GM12878 (cell line): ENCODE results near the gene TEX54. TPM values are rescaled to one million over a fixed set of nuclear protein-coding genes. Genes with fewer than 3 reads are reported as not detected.

ENCODE experiments used
- ATAC-seq: fragments of 200-7000 bp; cut with Tn5 transposase; 3 replicates; pipeline ENCODE4 v1.9.1; 2020; ENCODE audit warnings: mild to moderate bottlenecking, moderate library complexity
- Bru-seq: library from RNA; stranded (reverse); fragments of 400-500 nt; gene quantifications from one replicate; lab custom pipeline; 2021; lab: Mats Ljungman, UMichigan
- BruChase-seq, 2 experiments: library from RNA; stranded (reverse); fragments of 400-500 nt; gene quantifications; one replicate each; lab custom pipeline; 2021; lab: Mats Ljungman, UMichigan
- BruUV-seq: library from RNA; stranded (reverse); fragments of 400-500 nt; replicated peaks from 2 replicates; lab custom pipeline; 2021; lab: Mats Ljungman, UMichigan
- CTCF ChIA-PET: fragments of 300-600 bp; sonication (Branson Sonifier 250); formaldehyde crosslinking; extraction: SDS; loops from one replicate; lab custom pipeline; 2021; ENCODE audit warnings: inconsistent platforms; lab: Yijun Ruan, JAX
- POLR2A ChIA-PET: fragments of 350-600 bp; formaldehyde crosslinking; extraction: SDS; loops from one replicate; lab custom pipeline; 2021; ENCODE audit warnings: inconsistent platforms; lab: Charles Lee
- RAD21 ChIA-PET: fragments of 300-600 bp; sonication (Branson Sonifier 250); formaldehyde crosslinking; loops from one replicate; lab custom pipeline; 2023; ENCODE audit warnings: antibody characterized with exemption; ENCODE audit not compliant: unreplicated experiment; lab: Charles Lee
- SMC1A ChIA-PET: fragments of 300-600 bp; sonication (Branson Sonifier 250); formaldehyde crosslinking; loops from one replicate; lab custom pipeline; 2023; ENCODE audit not compliant: unreplicated experiment, uncharacterized antibody; lab: Charles Lee
- DNase-seq: peaks from one replicate; pipeline ENCODE4 v3.0.0-alpha.2; 2011; ENCODE audit warnings: low read depth, low spot score
- FAIRE-seq: peaks from 3 replicates; lab custom pipeline; 2011; peaks lifted over from hg19 to GRCh38; lab: Jason Lieb, UNC
- H2AFZ ChIP-seq: 2 replicates; pipeline ENCODE4 v1.6.0; 2011; ENCODE audit warnings: low read depth, low read length, control low read depth; ENCODE audit not compliant: control insufficient read depth
- H3K27ac ChIP-seq: 2 replicates; pipeline ENCODE4 v1.5.1; 2011; ENCODE audit warnings: control low read depth; ENCODE audit not compliant: control insufficient read depth, insufficient read depth
- H3K27me3 ChIP-seq, 2 experiments: replicated peaks in 1 of 2; 2 replicates each; pipeline versions ENCODE4 v1.6.0 to v1.6.1; 2011; ENCODE audit warnings: low read length in 1 of 2; ENCODE audit not compliant: control insufficient read depth in 2 of 2, insufficient read depth in 2 of 2
- H3K36me3 ChIP-seq, 2 experiments: 2 replicates each; pipeline ENCODE4 v1.5.1; 2011; ENCODE audit warnings: low read length in 1 of 2; ENCODE audit not compliant: control insufficient read depth in 2 of 2, insufficient read depth in 2 of 2
- H3K4me1 ChIP-seq: 2 replicates; pipeline ENCODE4 v1.6.1; 2011; ENCODE audit warnings: mild to moderate bottlenecking, low read length, moderate library complexity, mixed read lengths; ENCODE audit not compliant: control insufficient read depth, insufficient read depth
- H3K4me2 ChIP-seq: 2 replicates; pipeline ENCODE4 v1.6.0; 2011; ENCODE audit warnings: control low read depth; ENCODE audit not compliant: control insufficient read depth, insufficient read depth
- H3K4me3 ChIP-seq: fragments of 200-600 bp; sonication (generic); 2 replicates; pipeline ENCODE4 v1.5.1; 2016
- H3K79me2 ChIP-seq: 2 replicates; pipeline ENCODE4 v1.6.0; 2011; ENCODE audit warnings: low read length; ENCODE audit not compliant: control insufficient read depth, insufficient read depth
- H3K9ac ChIP-seq: 2 replicates; pipeline ENCODE4 v1.8.0; 2011; ENCODE audit warnings: low read length, control low read depth, mixed read lengths; ENCODE audit not compliant: control insufficient read depth, insufficient read depth
- H3K9me3 ChIP-seq: replicated peaks from 3 replicates; pipeline ENCODE4 v1.5.1; 2011; ENCODE audit warnings: mild to moderate bottlenecking, low read length; ENCODE audit not compliant: control insufficient read depth, insufficient read depth
- H4K20me1 ChIP-seq: 2 replicates; pipeline ENCODE4 v1.6.0; 2011; ENCODE audit not compliant: control insufficient read depth, insufficient read depth
- ASH2L ChIP-seq: fragments of 300-600, 200-600 bp; sonication (generic); IDR thresholded peaks from 2 replicates; pipeline ENCODE4 v1.6.1; 2017; ENCODE audit warnings: low read depth, mild to moderate bottlenecking, borderline replicate concordance
- ATF7 ChIP-seq: fragments of 450-650 bp; IDR thresholded peaks from 2 replicates; pipeline ENCODE4 v1.6.1; 2016; ENCODE audit warnings: low read depth, mild to moderate bottlenecking
- BRCA1 ChIP-seq: IDR thresholded peaks from 2 replicates; pipeline ENCODE4 v1.6.1; 2011; ENCODE audit warnings: low read depth, low read length, improper control_type of control experiment
- CBFB ChIP-seq: IDR thresholded peaks from 2 replicates; pipeline ENCODE4 v1.6.1; 2016; ENCODE audit warnings: antibody characterized with exemption, low read depth
- CBX3 ChIP-seq: fragments of 200-600 bp; sonication (generic); IDR thresholded peaks from 2 replicates; pipeline ENCODE4 v1.6.1; 2016; ENCODE audit warnings: low read depth, borderline replicate concordance
- CREM ChIP-seq: IDR thresholded peaks from 2 replicates; pipeline ENCODE4 v1.6.1; 2014; ENCODE audit warnings: antibody characterized with exemption, low read depth
- LARP7 ChIP-seq: fragments of 450-650 bp; IDR thresholded peaks from 2 replicates; pipeline ENCODE4 v1.6.1; 2017; ENCODE audit warnings: mild to moderate bottlenecking
- NBN ChIP-seq: fragments of 450-650 bp; IDR thresholded peaks from 2 replicates; pipeline ENCODE4 v1.6.1; 2016
- POLR2AphosphoS2 ChIP-seq: IDR thresholded peaks from 2 replicates; pipeline ENCODE4 v1.6.1; 2011; ENCODE audit warnings: low read depth, mild to moderate bottlenecking, low read length, improper control_type of control experiment, moderate library complexity
- POLR2AphosphoS5 ChIP-seq: IDR thresholded peaks from 2 replicates; pipeline ENCODE4 v1.6.1; 2011; ENCODE audit warnings: mild to moderate bottlenecking, low read length, inconsistent platforms
- SP1 ChIP-seq: IDR thresholded peaks from one replicate; pipeline ENCODE4 v1.6.1; 2011; ENCODE audit warnings: low read depth, low read length
- TAF1 ChIP-seq: IDR thresholded peaks from 2 replicates; pipeline ENCODE4 v1.6.1; 2011; ENCODE audit warnings: mild to moderate bottlenecking, low read depth, low read length, borderline replicate concordance
- TCF12 ChIP-seq: IDR thresholded peaks from 2 replicates; pipeline ENCODE4 v1.6.1; 2011; ENCODE audit warnings: low read depth, mild to moderate bottlenecking, low read length
- ZNF274 ChIP-seq: IDR thresholded peaks from one replicate; pipeline ENCODE4 v1.8.0; 2011; ENCODE audit not compliant: insufficient read length, insufficient read depth
- ZSCAN29 ChIP-seq: fragments of 450-650 bp; IDR thresholded peaks from 2 replicates; pipeline ENCODE4 v1.6.1; 2017; ENCODE audit warnings: mild to moderate bottlenecking, moderate library complexity
- WGBS: methylation state at CpG from one replicate; pipeline ENCODE4 v1.1.6; 2016; ENCODE audit warnings: low lambda C conversion rate; ENCODE audit not compliant: insufficient replicate concordance, insufficient coverage; ENCODE audit errors: missing lambda C conversion rate; 5-methylcytosine and 5-hydroxymethylcytosine counted together
- in situ Hi-C: fragments of 300-500 bp; cut with MboI; formaldehyde crosslinking; loops from 9 replicates; pipeline ENCODE4 v1.14.3; 2018; ENCODE audit warnings: mixed read lengths
- intact Hi-C: fragments of 100-400 bp; cut with micrococcal nuclease; formaldehyde crosslinking; loops from one replicate; pipeline ENCODE4 v1.14.2; 2022; ENCODE audit not compliant: unreplicated experiment
- long read RNA-seq, 2 experiments: library from polyadenylated mRNA; unstranded; transcript quantifications; one replicate each; pipeline ENCODE4 v2.0.0, GENCODE V29; 2019 to 2020
- polyA minus RNA-seq, 3 experiments: library from RNA; depleted of rRNA, polyadenylated mRNA; stranded (reverse); fragments of >200 nt; gene quantifications; 2 replicates each; pipeline ENCODE4 v1.2.3, GENCODE V29; 2011
- polyA plus RNA-seq, 11 experiments: library from polyadenylated mRNA; depleted of rRNA in 4 of 11; unstranded in 6 of 11; stranded (reverse) in 5 of 11; fragments of >200 nt; fragmentation: Nextera tagmentation in 4 of 11; fragmentation: Illumina TruSeq in 1 of 11; extraction: Ambion mirVana in 4 of 11; extraction: Trizol in 1 of 11; gene quantifications; 1 replicate in 1 of 11; 2 replicates in 10 of 11; pipeline versions ENCODE4 v1.2.1 to v1.2.3, GENCODE V29; 2011 to 2016; ENCODE audit warnings: inconsistent platforms in 2 of 11, missing spikeins in 2 of 11, low read depth in 1 of 11
- total RNA-seq, 4 experiments: library from RNA; depleted of rRNA in 3 of 4; stranded (reverse); fragments of >200 nt in 3 of 4; fragmentation: Illumina TruSeq in 1 of 4; extraction: Trizol in 1 of 4; gene quantifications; 2 replicates each; pipeline versions ENCODE4 v1.2.1 to v1.2.3, GENCODE V29; 2013 to 2021
- TF ChIP-seq, protein P1 (sequence below): fragments of 450-650 bp; IDR thresholded peaks from 2 replicates; pipeline ENCODE4 v1.6.1; 2016; ENCODE audit warnings: mild to moderate bottlenecking
- TF ChIP-seq, protein P2 (sequence below): IDR thresholded peaks from 2 replicates; pipeline ENCODE4 v1.6.1; 2012; ENCODE audit warnings: low read depth, low read length, improper control_type of control experiment
- TF ChIP-seq, protein P3 (sequence below): IDR thresholded peaks from 2 replicates; pipeline ENCODE4 v1.6.1; 2011; ENCODE audit warnings: borderline replicate concordance, low read depth, mild to moderate bottlenecking, moderate library complexity, mixed read lengths, low read length; ENCODE audit not compliant: insufficient read depth; ENCODE audit errors: extremely low read length

The TEX54 gene
- not detected in 2 replicates for total RNA-seq (2013; cell fraction: nucleolus; rRNA removed)
- total RNA-seq (2014; rRNA removed) (0.68 TPM in 1 of 2 replicates, not detected in the other), total RNA-seq (2014; rRNA removed; fragmentation: Illumina TruSeq; extraction: Trizol) (not detected in 2 replicates), total RNA-seq (2021) (not detected in 2 replicates), polyA plus RNA-seq (2011; rRNA removed) (not detected in 2 replicates), polyA plus RNA-seq (2014; fragmentation: Illumina TruSeq; extraction: Trizol) (not detected in 2 replicates), polyA plus RNA-seq (2014; fragmentation: Nextera tagmentation; extraction: Ambion mirVana) (not detected), polyA plus RNA-seq (2014; rRNA removed) (not detected in 2 replicates), polyA plus RNA-seq (2016; fragmentation: Nextera tagmentation; extraction: Ambion mirVana) (under 1 TPM; 0.38 to 0.51 TPM), polyA minus RNA-seq (2011; rRNA and poly(A)+ RNA removed) (not detected in 2 replicates), Bru-seq, nascent RNA (percentile 53 among the genes with signal in this experiment), BruChase-seq, experiment 1, labeled RNA remaining after a 6-hour chase (percentile 27 among the genes with signal in this experiment), BruChase-seq, experiment 2, labeled RNA remaining after a 2-hour chase (percentile 28 among the genes with signal in this experiment)
- not detected for polyA plus RNA-seq (2011; ENCODE audit: low read depth)
- not detected in 2 replicates for polyA plus RNA-seq (2011; cell fraction: cytosol; rRNA removed)
- polyA plus RNA-seq (2011; cell fraction: nucleus; rRNA removed), result 0.48 TPM in 1 of 2 replicates, not detected in the other
- polyA plus RNA-seq (2012), result 0.58 TPM in 1 of 2 replicates, not detected in the other
- not detected in 2 replicates for polyA minus RNA-seq (2011; cell fraction: cytosol; rRNA and poly(A)+ RNA removed)
- 1.1 TPM in 1 of 2 replicates, not detected in the other for polyA minus RNA-seq (2011; cell fraction: nucleus; rRNA and poly(A)+ RNA removed)
- long read RNA-seq, experiment 1, result 0 reads
- long read RNA-seq, experiment 2, result 0 reads

DNA sequence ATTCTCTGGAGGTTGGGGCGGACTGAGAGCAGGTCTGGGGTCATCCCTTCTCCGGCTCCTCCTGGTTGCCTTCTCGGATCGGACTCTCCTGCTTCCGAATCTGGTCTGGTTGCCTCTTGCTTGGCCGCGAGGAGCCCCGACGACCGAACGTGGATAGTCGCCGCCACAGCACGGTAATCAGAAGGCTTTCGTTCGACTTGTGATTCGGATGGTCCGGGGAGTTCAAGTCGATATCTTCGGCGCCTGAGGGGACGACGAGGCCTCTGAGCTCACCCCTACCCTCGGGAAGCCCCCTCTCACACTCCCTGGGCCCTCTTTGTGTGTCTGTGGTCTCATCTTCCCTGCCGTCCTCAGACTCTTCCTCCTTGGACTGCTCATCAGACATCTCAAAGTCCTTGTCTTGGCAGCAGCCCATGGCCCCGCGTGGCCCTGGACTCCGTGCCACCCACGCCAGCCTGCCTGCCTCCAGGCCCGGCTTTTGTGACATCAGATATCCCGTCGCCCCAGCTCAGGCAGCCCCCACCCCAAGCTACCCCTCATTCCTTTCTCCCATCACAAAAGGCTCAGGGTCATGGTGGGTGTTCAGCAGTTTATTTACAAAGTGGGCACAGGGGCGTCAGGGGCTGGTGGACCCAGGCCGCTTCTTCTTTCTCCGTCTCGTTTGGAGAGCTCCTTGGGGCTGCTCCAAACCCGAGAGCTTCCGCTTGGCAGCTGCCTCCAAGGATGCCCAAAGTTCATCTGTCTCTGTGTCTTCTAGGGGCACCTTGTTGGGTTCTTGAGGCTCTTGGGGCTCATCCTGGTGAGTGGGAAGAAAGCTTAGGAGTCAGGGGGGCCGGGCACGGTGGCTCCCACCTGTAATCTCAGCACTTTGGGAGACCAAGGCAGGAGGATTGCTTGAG lies at the start of gene TEX54:
TSS of gene TEX54 (minus strand) at position 506 of the 899 bp plus-strand sequence.
- in situ Hi-C loops, result no loop called here
- H3K27ac ChIP-seq, result peak within 1 kb of the TSS; percentile 84
- TF ChIP-seq, protein P1, sequence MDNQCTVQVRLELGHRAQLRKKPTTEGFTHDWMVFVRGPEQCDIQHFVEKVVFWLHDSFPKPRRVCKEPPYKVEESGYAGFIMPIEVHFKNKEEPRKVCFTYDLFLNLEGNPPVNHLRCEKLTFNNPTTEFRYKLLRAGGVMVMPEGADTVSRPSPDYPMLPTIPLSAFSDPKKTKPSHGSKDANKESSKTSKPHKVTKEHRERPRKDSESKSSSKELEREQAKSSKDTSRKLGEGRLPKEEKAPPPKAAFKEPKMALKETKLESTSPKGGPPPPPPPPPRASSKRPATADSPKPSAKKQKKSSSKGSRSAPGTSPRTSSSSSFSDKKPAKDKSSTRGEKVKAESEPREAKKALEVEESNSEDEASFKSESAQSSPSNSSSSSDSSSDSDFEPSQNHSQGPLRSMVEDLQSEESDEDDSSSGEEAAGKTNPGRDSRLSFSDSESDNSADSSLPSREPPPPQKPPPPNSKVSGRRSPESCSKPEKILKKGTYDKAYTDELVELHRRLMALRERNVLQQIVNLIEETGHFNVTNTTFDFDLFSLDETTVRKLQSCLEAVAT, result no peak
- TF ChIP-seq CBX3 (no peak), ATF7 (no peak), CREM (no peak), ASH2L (no peak), ZNF274 (no peak), TCF12 (no peak), CBFB (no peak), POLR2AphosphoS2 (peak; percentile 50; the same call in 1 of the 2 replicates), NBN (no peak), LARP7 (peak; percentile 33; the same call in 1 of the 2 replicates), ZSCAN29 (no peak), SP1 (no peak), TAF1 (no peak), BRCA1 (no peak), POLR2AphosphoS5 (peak; percentile 3; the same call in 1 of the 2 replicates)
- TF ChIP-seq, protein P2, sequence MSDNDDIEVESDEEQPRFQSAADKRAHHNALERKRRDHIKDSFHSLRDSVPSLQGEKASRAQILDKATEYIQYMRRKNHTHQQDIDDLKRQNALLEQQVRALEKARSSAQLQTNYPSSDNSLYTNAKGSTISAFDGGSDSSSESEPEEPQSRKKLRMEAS, result no peak
- TF ChIP-seq, protein P3, sequence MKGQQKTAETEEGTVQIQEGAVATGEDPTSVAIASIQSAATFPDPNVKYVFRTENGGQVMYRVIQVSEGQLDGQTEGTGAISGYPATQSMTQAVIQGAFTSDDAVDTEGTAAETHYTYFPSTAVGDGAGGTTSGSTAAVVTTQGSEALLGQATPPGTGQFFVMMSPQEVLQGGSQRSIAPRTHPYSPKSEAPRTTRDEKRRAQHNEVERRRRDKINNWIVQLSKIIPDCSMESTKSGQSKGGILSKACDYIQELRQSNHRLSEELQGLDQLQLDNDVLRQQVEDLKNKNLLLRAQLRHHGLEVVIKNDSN, result no peak

More for the DNA sequence above, at the start of gene TEX54:
- Histone ChIP-seq H3K4me1 (peaks cover 8% of the 10 kb centered on the region), H4K20me1 (no peaks in the 10 kb centered on the region), H3K9me3 (no peaks in the 10 kb centered on the region), H3K79me2 (peaks cover 32% of the 10 kb centered on the region), H3K36me3 (peaks cover 15 to 18% of the 10 kb centered on the region in 2 experiments), H3K4me3 (peak within 1 kb of the TSS; percentile 99), H2AFZ (peak within 1 kb of the TSS; percentile 51), H3K4me2 (peak within 1 kb of the TSS; percentile 92), H3K9ac (peak within 1 kb of the TSS; percentile 53), H3K27me3 (no peaks in the 10 kb centered on the region)
- FAIRE-seq, result no peak
- DNase-seq, result no peak
- BruUV-seq, result TSS peak; percentile 95
- intact Hi-C loops, result loop anchor here (10.0 kb wide), 1 partner anchor 238 kb away; the partner anchor contains the start of gene TUT1
- ChIA-PET POLR2A (interaction anchor here (0.6 to 2.9 kb wide), 22 partner anchors 8 to 838 kb away, joined by 3 to 50 read pairs (median 5); partner anchors contain the start of genes C11orf98, CSKMT, NXF1 and POLR2G), CTCF (interaction anchor here (0.7 to 3.3 kb wide), 5 partner anchors 25 to 49 kb away, joined by 3 to 31 read pairs (median 3); partner anchors contain the start of gene TMEM179B), SMC1A (interaction anchor here (0.7 to 1.9 kb wide), 6 partner anchors 8 to 78 kb away, joined by 3 to 7 read pairs (median 4); partner anchors contain the start of gene ZBTB3), RAD21 (interaction anchor here (0.7 to 2.1 kb wide), 13 partner anchors 8 to 104 kb away, joined by 3 to 12 read pairs (median 4); partner anchors contain the start of genes NXF1, TMEM179B, TMEM223 and TTC9C)
- 22% methylated on average over 40 of the region's 40 CpGs for WGBS
- peak; percentile 18 for ATAC-seq
